ENCODE data around the gene BAZ2B.
A peak's percentile ranks its signal among the peaks of the same experiment; 100 is the strongest.

The BAZ2B gene

DNA sequence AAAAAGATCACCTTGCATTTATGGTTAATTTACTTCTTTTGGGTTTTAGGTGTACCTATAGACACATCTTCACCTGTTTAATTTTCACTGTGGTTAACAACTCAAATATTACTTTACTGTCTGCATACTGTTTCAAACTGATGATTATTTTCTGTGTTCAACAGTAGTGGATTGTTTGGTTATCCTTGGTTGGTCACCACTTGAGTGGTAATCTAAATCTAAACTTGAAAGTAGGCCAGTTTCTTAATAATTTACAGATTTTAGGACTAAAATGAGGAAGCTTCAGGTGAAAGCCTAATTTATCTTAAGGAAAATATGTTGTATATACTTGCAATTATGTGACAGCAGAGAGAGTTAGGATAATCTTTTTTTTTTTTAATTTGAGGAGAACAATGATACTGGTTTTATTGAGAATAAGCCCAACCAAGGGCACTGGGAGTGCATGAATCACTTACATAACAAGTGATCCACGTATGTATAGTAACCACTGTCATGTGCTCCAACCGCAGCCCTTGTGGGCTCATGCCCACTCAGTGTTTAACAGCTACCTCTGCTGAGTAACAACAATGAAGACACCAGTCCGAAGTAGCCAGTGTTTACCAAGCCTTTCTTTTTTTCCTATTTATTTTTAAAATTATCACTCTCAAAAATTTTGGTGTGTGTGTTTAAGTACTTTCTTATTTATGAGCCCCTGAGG is 298.8 kb downstream of the BAZ2B start:
- no peak for DNase-seq (ENCODE audit: low read depth)

- no peak for DNase-seq (ENCODE audit: low read depth)
Measured at GRCh38 chr2:159307942-159308341, 308.4 kb downstream of the BAZ2B start.

DNA sequence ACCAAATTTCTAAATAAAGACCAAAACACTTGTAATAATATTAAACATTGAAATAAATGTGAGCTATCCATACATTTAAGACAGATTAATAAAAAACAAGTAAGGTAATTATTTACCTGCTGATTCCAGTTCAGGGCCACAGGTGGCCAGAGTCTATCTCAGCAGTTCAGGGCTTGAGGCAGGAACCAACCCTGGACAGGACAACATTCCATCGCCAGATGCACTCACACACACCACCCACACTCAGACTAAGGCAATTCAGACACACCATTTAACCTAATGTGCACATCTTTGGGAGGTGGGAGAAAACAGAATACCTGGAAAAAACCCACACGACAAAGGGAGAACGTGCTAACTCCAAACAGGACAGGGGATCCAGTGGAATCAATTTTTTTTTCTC is 315.8 kb downstream of the BAZ2B start:
- no peak for DNase-seq (ENCODE audit: low read depth)

DNA sequence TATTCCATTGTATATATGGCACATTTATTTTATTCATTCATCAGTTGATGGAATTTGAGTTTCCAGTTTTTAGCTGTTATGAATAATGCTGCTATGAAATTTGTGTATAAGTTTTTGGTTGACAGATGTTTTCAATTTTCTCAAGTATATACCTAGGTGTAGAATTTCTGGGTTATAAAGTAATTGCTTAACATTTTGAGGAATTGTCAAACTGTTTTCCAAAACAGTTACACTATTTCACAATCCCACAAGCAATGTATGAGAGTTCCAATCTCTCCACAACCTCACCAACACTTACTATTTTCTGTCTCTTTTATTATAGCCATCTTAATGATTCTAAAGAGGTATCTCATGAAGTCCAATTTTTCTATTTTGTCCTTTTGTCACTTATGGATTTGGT is 317.4 kb downstream of the BAZ2B start:
- no peak for DNase-seq (ENCODE audit: low read depth)

GRCh38 chr2:159297042-159297707 is 319.2 kb downstream of the BAZ2B start:
- DNase-seq (ENCODE audit: low read depth), result no peak

- no peak for DNase-seq (ENCODE audit: low read depth)
Measured at GRCh38 chr2:159292157-159292556, 324.2 kb downstream of the BAZ2B start.

- DNase-seq (ENCODE audit: low read depth), result peak; percentile 92
Measured at GRCh38 chr2:159290289-159290907, 325.9 kb downstream of the BAZ2B start.

GRCh38 chr2:159287733-159288132 is 328.6 kb downstream of the BAZ2B start:
- no peak for DNase-seq (ENCODE audit: low read depth)

DNA sequence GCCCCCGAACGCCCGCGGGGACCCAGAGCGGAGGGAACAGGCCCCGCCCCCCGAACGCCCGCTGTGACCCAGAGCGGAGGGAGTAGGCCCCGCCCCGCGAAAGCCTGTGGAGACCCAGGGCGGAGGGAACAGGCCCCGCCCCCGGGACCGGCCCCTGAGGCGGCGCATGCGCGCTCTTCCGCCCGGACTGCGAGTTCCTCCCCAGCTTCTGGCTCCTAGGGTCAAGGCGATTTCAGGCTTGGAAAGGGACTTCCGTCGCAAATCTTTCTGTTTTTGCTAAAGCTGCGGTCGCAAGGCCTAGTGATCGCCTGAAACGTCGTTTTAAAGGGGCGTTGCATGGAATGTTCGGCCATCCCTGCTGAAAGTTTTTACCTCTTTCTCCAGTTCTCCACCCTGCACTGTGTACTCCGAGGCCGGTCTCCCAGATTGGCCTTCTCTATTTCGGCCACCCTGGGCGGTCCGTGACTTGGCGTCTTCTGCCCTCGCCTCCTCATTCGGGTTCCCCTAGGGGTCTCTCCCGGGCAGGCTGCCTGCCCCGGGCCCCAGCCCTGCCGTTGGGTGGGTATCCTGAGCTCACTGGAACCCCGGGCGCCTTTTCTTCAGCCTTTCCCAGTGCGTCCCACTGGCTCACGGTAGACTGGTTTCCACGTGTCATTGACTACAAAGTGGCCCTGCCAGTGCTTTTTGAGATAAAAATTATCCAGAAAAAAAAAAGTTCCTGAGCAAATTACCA is 329.5 kb downstream of the BAZ2B start:
- peak; percentile 92 for DNase-seq (ENCODE audit: low read depth)

- DNase-seq (ENCODE audit: low read depth), result no peak
Measured at GRCh38 chr2:159285929-159286708, 330.2 kb downstream of the BAZ2B start, which contains the start of gene WDSUB1. Gene WDSUB1, minus strand, starts transcription at chr2:159286703. Its CDS starts 3,634 bp downstream, at chr2:159283069.

GRCh38 chr2:159285433-159285832 is 330.9 kb downstream of the BAZ2B start:
- no peak for DNase-seq (ENCODE audit: low read depth)

DNA sequence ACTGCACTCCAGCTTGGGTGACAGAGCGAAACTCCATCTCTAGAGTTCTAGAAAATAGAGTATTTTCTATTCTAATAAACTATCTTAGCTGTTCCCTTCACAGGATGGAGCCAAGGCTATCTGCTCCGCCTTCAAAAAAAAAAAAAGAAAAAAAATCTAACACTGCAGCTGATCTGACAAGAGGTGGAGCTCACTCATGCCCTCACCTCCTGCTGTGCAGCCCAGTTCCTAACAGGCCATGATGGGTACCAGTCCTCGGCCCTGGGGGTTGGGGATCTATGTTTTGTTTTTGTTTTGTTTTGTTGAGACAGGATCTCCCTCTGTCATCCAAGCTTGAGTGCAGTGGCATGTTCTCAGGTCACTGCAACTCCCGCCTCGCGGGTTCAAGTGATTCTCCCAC is 332.8 kb downstream of the BAZ2B start:
- DNase-seq (ENCODE audit: low read depth), result no peak

DNA sequence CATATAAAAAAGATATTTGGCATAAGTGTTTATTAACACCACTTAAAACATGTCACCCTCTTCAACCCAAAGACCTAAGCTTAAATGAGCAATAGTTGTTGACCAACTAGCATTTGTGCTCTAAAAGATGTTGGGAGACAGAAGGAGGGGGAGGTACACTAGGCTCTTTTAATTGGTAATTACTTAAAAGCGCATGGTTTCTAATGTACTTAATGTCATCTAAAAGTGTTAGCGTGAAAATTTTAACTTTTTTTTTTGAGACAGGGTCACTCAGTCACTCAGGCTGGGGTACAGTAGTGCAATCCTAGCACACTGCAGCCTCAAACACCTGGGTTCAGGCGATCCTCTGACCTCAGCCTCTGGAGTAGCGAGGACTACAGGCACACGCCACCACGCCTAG is 335.3 kb downstream of the BAZ2B start:
- no peak for DNase-seq (ENCODE audit: low read depth)

DNA sequence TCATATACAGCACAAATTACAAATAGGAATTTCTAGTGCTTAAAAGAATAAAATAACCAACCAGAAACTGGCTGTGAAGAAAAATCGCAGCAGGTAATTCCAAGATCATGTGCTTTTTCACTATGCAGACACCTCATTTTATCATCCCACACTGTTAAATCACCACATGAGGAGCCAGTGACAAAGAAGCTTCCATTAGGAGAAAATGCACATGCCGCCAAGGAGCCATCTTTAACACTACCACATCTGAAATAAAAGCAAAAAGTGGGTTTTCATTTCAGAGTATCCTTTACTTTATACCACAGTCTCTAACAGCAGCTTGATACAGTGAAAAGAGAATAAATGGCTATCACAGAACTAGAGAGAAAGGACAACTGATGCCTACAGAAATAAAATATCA is 336.6 kb downstream of the BAZ2B start:
- no peak for DNase-seq (ENCODE audit: low read depth)

DNA sequence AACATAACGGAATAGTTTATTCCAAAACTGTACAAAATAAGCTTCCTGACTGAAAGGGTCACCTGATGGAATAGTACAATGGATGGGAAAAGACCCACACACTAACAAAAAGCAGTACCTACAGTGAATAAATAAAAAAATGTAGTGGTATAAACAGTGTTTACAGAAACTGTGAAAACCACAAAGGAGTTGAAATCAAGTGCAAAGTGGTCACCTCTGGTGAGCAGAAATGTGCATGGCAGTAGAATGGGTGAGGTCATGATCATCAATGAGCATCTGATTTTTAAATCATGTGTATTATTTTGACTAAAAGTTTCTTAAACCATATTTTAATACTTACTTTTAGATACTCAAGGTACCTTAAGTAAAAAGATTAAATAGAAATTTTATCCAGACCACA is 341.2 kb downstream of the BAZ2B start:
- no peak for DNase-seq (ENCODE audit: low read depth)

GRCh38 chr2:159272156-159272555 is 344.2 kb downstream of the BAZ2B start:
- DNase-seq (ENCODE audit: low read depth), result no peak

GRCh38 chr2:159270744-159271379 is 345.5 kb downstream of the BAZ2B start:
- DNase-seq (ENCODE audit: low read depth), result no peak

Measured in fibroblast of the conjunctiva (primary cell).